Type B pancreatic cell (in vitro differentiated cells): Measurements from ENCODE around the gene B4GALNT4. TPM values are rescaled to one million over a fixed set of nuclear protein-coding genes. Genes with fewer than 3 reads are reported as not detected.
"Not testable (repeated sequence)": the region's sequence is repeated elsewhere in the genome, so short reads cannot be mapped to it uniquely, and the experiment has no call there.

ENCODE experiments used
- DNase-seq: peaks from one replicate; pipeline ENCODE4 v3.0.0; 2021; ENCODE audit warnings: mixed read lengths; ENCODE audit not compliant: unreplicated experiment; ENCODE audit errors: extremely low spot score
- H3K27ac Mint-ChIP-seq: 2 replicates; pipeline ENCODE4 v1.8.0; 2021; ENCODE audit warnings: mild to moderate bottlenecking, mixed read lengths
- H3K27me3 Mint-ChIP-seq: 2 replicates; pipeline ENCODE4 v1.8.0; 2021; ENCODE audit warnings: mixed read lengths
- H3K36me3 Mint-ChIP-seq: 2 replicates; pipeline ENCODE4 v1.8.0; 2021; ENCODE audit warnings: mixed read lengths
- H3K4me1 Mint-ChIP-seq: one replicate; pipeline ENCODE4 v1.8.0; 2021; ENCODE audit warnings: mixed read lengths; ENCODE audit not compliant: unreplicated experiment
- H3K4me3 Mint-ChIP-seq: 2 replicates; pipeline ENCODE4 v1.8.0; 2021; ENCODE audit warnings: mild to moderate bottlenecking, mixed read lengths
- H3K9me3 Mint-ChIP-seq: 2 replicates; pipeline ENCODE4 v1.8.0; 2021; ENCODE audit warnings: mixed read lengths
- CTCF ChIP-seq: fragments of 200-600 bp; sonication (generic); conservative IDR thresholded peaks from 2 replicates; pipeline ENCODE4 v1.5.0; 2021; ENCODE audit warnings: antibody characterized with exemption, mild to moderate bottlenecking
- total RNA-seq: library from RNA; stranded (reverse); gene quantifications from 2 replicates; pipeline ENCODE4 v1.2.1, GENCODE V29; 2021; ENCODE audit warnings: low replicate concordance

B4GALNT4 gene
- total RNA-seq, 1 donor from 2014 or later = 185 TPM

GRCh38 chr11:396948-397548 lies 27.7 kb downstream of the B4GALNT4 start:
- Mint-ChIP-seq H3K27me3 (no peaks in the 10 kb centered on the region), H3K4me3 (no peak overlapping the region), H3K4me1 (peaks cover 6% of the 10 kb centered on the region), H3K27ac (no peak overlapping the region), H3K9me3 (no peaks in the 10 kb centered on the region), H3K36me3 (no peaks in the 10 kb centered on the region)
- no peak for TF ChIP-seq CTCF
- DNase-seq = no peak

- H3K4me1 Mint-ChIP-seq = peaks cover 6% of the 10 kb centered on the region
- TF ChIP-seq CTCF = peak; percentile 27
- no peaks in the 10 kb centered on the region for H3K36me3 Mint-ChIP-seq
- H3K4me3 Mint-ChIP-seq = peak overlapping the region; percentile 60
- no peaks in the 10 kb centered on the region for H3K9me3 Mint-ChIP-seq
- H3K27ac Mint-ChIP-seq = no peak overlapping the region
- no peak for DNase-seq
- H3K27me3 Mint-ChIP-seq = no peaks in the 10 kb centered on the region
These were observed 29.5 kb downstream of the B4GALNT4 start for GRCh38 chr11:398826-399225.

DNA sequence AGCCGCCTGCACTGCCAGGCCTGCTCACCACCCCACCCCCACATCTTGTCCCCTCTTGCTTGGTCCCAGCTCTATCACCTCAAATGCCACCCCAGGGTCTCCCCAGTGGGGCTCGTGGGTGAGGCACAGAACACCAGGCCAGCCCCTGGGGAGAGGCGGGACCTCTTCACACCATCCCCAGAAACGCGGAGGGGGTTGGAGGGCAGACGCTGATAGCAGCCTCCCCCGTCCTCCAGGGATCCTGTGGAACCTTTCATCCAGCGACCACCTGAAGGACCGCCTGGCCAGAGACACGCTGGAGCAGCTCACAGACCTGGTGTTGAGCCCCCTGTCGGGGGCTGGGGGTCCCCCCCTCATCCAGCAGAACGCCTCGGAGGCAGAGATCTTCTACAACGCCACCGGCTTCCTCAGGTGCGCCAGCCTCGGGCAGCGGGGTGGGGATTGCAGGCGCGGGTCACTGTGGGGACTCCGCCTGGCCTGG lies 30.5 kb downstream of the B4GALNT4 start:
- DNase-seq = no peak
- Mint-ChIP-seq H3K36me3 (no peaks in the 10 kb centered on the region), H3K27ac (no peak overlapping the region), H3K4me3 (no peak overlapping the region), H3K27me3 (no peaks in the 10 kb centered on the region), H3K9me3 (no peaks in the 10 kb centered on the region), H3K4me1 (peaks cover 3% of the 10 kb centered on the region)
- TF ChIP-seq CTCF = no peak

- Mint-ChIP-seq H3K9me3 (no peaks in the 10 kb centered on the region), H3K4me3 (no peak overlapping the region), H3K27ac (no peak overlapping the region), H3K36me3 (no peaks in the 10 kb centered on the region), H3K27me3 (no peaks in the 10 kb centered on the region), H3K4me1 (no peaks in the 10 kb centered on the region)
- no peak for TF ChIP-seq CTCF
- DNase-seq = no peak
These were observed 31.0 kb downstream of the B4GALNT4 start for GRCh38 chr11:400241-400689.

DNA sequence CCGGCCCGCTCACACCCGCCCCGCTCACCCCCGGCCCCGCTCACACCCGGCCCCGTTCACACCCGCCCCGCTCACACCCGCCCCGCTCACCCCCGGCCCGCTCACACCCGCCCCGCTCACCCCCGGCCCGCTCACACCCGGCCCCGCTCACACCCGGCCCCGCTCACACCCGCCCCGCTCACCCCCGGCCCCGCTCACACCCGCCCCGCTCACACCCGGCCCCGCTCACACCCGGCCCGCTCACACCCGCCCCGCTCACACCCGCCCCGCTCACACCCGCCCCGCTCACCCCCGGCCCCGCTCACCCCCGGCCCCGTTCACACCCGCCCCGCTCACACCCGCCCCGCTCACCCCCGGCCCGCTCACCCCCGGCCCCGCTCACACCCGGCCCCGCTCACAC lies 31.9 kb downstream of the B4GALNT4 start:
- H3K4me3 Mint-ChIP-seq, H3K4me1 Mint-ChIP-seq, H3K36me3 Mint-ChIP-seq, DNase-seq, H3K9me3 Mint-ChIP-seq, H3K27ac Mint-ChIP-seq, H3K27me3 Mint-ChIP-seq: not testable (repeated sequence)

DNA sequence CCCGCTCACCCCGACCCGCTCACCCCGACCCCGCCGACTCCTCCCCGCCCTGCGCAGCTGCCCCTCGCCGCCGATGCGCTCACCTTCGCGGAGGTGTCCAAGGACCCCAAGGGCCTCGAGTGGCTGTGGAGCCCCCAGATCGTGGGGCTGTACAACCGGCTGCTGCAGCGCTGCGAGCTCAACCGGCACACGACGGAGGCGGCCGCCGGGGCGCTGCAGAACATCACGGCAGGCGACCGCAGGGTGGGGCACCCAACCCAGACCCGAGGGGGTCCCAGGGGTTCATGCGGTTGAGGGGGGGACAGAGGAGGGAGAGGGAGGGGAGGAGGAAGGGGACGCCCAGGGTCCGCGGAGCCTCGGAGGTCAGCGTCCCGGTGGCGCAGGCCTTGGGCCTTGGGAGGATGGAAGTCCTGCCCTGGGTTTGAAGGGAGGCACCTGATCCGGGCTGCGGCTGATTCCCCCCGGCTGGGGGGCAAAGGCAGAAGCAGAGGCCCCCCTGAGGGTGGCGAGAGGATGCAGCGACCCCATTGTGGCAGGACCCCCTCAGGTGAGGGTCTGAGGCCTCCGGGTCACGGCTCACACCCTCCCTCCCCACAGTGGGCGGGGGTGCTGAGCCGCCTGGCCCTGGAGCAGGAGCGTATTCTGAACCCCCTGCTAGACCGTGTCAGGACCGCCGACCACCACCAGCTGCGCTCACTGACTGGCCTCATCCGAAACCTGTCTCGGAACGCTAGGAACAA lies 33.9 kb downstream of the B4GALNT4 start:
- no peak for DNase-seq
- no peaks in the 10 kb centered on the region for H3K36me3 Mint-ChIP-seq
- no peak overlapping the region for H3K27ac Mint-ChIP-seq
- no peak overlapping the region for H3K4me3 Mint-ChIP-seq
- TF ChIP-seq CTCF = no peak
- no peaks in the 10 kb centered on the region for H3K27me3 Mint-ChIP-seq
- H3K4me1 Mint-ChIP-seq = no peaks in the 10 kb centered on the region
- H3K9me3 Mint-ChIP-seq = no peaks in the 10 kb centered on the region
